Lower lobe of right lung (tissue), 2 donors: ENCODE results near the gene UBAP1L. TPM values are rescaled to one million over a fixed set of nuclear protein-coding genes. Genes with fewer than 3 reads are reported as not detected.
A peak's percentile ranks its signal among the peaks of the same experiment; 100 is the strongest.

Experiments
- ATAC-seq, 2 donors: fragments of 200-7000 bp; cut with Tn5 transposase; one replicate each; pipeline ENCODE4 v1.9.1; 2020 to 2022; ENCODE audit warnings: mild to moderate bottlenecking in 2 of 2, moderate library complexity in 2 of 2
- DNase-seq: peaks from one replicate; pipeline ENCODE4 v3.0.0-alpha.2; 2020
- H3K27ac ChIP-seq: fragments of 200-600 bp; one replicate; pipeline ENCODE4 v1.8.0; 2022
- H3K27me3 ChIP-seq: fragments of 200-600 bp; one replicate; pipeline ENCODE4 v1.8.0; 2022; ENCODE audit warnings: low read depth
- H3K36me3 ChIP-seq: fragments of 200-600 bp; one replicate; pipeline ENCODE4 v1.8.0; 2022; ENCODE audit warnings: mild to moderate bottlenecking
- H3K4me1 ChIP-seq: fragments of 200-600 bp; one replicate; pipeline ENCODE4 v1.8.0; 2022
- H3K4me3 ChIP-seq: fragments of 200-600 bp; one replicate; pipeline ENCODE4 v1.8.0; 2022; ENCODE audit warnings: mild to moderate bottlenecking
- H3K9me3 ChIP-seq: fragments of 200-600 bp; one replicate; pipeline ENCODE4 v1.8.0; 2022
- intact Hi-C: fragments of 100-400 bp; cut with DNase I; formaldehyde crosslinking; loops from one replicate; pipeline ENCODE4 v1.11.0; 2022
- total RNA-seq: library from RNA; stranded (reverse); fragmentation: NEBNext Ultra II Directional; extraction: Animal tissue kit (Norgen Biotek cat#: 25700); gene quantifications from one replicate; pipeline ENCODE4 v1.2.1, GENCODE V29; 2021
- TF ChIP-seq, protein P1 (sequence below): fragments of 200-600 bp; IDR thresholded peaks from one replicate; pipeline ENCODE4 v1.8.0; 2022; ENCODE audit warnings: antibody characterized with exemption, mild to moderate bottlenecking
- donor health status: DM: no; HTN: yes; CAD: no; lungs with severe emphysema.

UBAP1L gene
- total RNA-seq, 1 donor from 2014 or later = 4.1 TPM

GRCh38 chr15:65132878-65133547 is 18.0 kb upstream of the UBAP1L start:
- Histone ChIP-seq H3K27ac (peak overlapping the region; percentile 90), H3K27me3 (no peaks in the 10 kb centered on the region), H3K4me3 (peak overlapping the region; percentile 84), H3K4me1 (peaks cover 34% of the 10 kb centered on the region), H3K36me3 (peaks cover 30% of the 10 kb centered on the region), H3K9me3 (no peaks in the 10 kb centered on the region)
- peak; percentile 81 to 88 for ATAC-seq
- intact Hi-C loops = no loop called here
- DNase-seq = peak; percentile 75
- TF ChIP-seq, protein P1, sequence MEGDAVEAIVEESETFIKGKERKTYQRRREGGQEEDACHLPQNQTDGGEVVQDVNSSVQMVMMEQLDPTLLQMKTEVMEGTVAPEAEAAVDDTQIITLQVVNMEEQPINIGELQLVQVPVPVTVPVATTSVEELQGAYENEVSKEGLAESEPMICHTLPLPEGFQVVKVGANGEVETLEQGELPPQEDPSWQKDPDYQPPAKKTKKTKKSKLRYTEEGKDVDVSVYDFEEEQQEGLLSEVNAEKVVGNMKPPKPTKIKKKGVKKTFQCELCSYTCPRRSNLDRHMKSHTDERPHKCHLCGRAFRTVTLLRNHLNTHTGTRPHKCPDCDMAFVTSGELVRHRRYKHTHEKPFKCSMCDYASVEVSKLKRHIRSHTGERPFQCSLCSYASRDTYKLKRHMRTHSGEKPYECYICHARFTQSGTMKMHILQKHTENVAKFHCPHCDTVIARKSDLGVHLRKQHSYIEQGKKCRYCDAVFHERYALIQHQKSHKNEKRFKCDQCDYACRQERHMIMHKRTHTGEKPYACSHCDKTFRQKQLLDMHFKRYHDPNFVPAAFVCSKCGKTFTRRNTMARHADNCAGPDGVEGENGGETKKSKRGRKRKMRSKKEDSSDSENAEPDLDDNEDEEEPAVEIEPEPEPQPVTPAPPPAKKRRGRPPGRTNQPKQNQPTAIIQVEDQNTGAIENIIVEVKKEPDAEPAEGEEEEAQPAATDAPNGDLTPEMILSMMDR = no peak

- peaks cover 34% of the 10 kb centered on the region for H3K4me1 ChIP-seq
- no peak for ATAC-seq
- TF ChIP-seq, protein P1 = no peak
- H3K27me3 ChIP-seq = no peaks in the 10 kb centered on the region
- H3K36me3 ChIP-seq = peaks cover 48% of the 10 kb centered on the region
- intact Hi-C loops = no loop called here
- no peaks in the 10 kb centered on the region for H3K9me3 ChIP-seq
- no peak overlapping the region for H3K4me3 ChIP-seq
- no peak overlapping the region for H3K27ac ChIP-seq
- no peak for DNase-seq
Observed at GRCh38 chr15:65130941-65131340, 15.9 kb upstream of the UBAP1L start.

DNA sequence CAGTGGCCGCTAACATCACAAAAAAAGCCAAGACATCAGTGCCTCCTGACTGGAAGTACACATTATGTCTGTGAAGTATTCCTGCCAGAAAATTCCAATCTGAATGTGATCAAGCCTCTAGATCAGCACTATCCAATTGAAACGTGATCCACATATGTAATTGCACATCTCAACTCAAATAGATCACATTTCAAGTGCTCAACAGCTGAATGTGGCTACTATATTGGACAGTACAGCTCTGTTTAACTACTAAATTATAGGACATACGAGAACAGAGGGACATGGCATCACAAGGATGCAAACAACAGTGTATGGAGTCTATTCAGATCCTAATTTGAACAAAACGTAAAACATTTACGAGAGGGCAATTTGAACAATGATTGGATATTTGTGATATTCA is 542 bp upstream of the UBAP1L start:
- H3K27me3 ChIP-seq = no peaks in the 10 kb centered on the region
- ATAC-seq (no peak), DNase-seq (no peak)
- H3K27ac ChIP-seq = no peak overlapping the region
- H3K9me3 ChIP-seq = no peaks in the 10 kb centered on the region
- no peaks in the 10 kb centered on the region for H3K4me1 ChIP-seq
- no peak overlapping the region for H3K4me3 ChIP-seq
- intact Hi-C loops = no loop called here
- peaks cover 91% of the 10 kb centered on the region for H3K36me3 ChIP-seq
- TF ChIP-seq, protein P1 = no peak

GRCh38 chr15:65110676-65111292 is 4.2 kb downstream of the UBAP1L start:
- TF ChIP-seq, protein P1 = no peak
- H3K9me3 ChIP-seq = no peaks in the 10 kb centered on the region
- no peaks in the 10 kb centered on the region for H3K27me3 ChIP-seq
- no peak overlapping the region for H3K4me3 ChIP-seq
- H3K4me1 ChIP-seq = no peaks in the 10 kb centered on the region
- H3K27ac ChIP-seq = no peak overlapping the region
- DNase-seq (no peak), ATAC-seq (no peak)
- peaks cover 50% of the 10 kb centered on the region for H3K36me3 ChIP-seq
- intact Hi-C loops = no loop called here

- no peak for ATAC-seq
- H3K4me3 ChIP-seq = no peak overlapping the region
- no peak overlapping the region for H3K27ac ChIP-seq
- no peaks in the 10 kb centered on the region for H3K27me3 ChIP-seq
- DNase-seq = no peak
- TF ChIP-seq, protein P1 = no peak
- H3K4me1 ChIP-seq = no peaks in the 10 kb centered on the region
- H3K36me3 ChIP-seq = peaks cover 19% of the 10 kb centered on the region
- H3K9me3 ChIP-seq = no peaks in the 10 kb centered on the region
- intact Hi-C loops = no loop called here
Observed at GRCh38 chr15:65106011-65106590, 8.9 kb downstream of the UBAP1L start.
